Esophagus squamous epithelium (tissue), 5 donors: ENCODE measurements around the gene EPHA4. TPM values are rescaled to one million over a fixed set of nuclear protein-coding genes. Genes with fewer than 3 reads are reported as not detected.

Experiments
- DNase-seq: peaks from one replicate; lab custom pipeline; 2025; lab: John Stamatoyannopoulos, UW
- H3K27ac ChIP-seq, 4 donors: fragments of 200-600 bp; sonication (generic); one replicate each; pipeline ENCODE4 v1.5.1; 2016 to 2019; ENCODE audit warnings: mild to moderate bottlenecking in 1 of 4
- H3K27me3 ChIP-seq, 4 donors: fragments of 200-600 bp; sonication (generic); 1 replicate in 3 of 4; 2 replicates in 1 of 4; pipeline versions ENCODE4 v1.5.1 to v1.6.0; 2017 to 2021; ENCODE audit warnings: antibody characterized with exemption in 1 of 4
- H3K36me3 ChIP-seq, 3 donors: fragments of 200-600 bp; sonication (generic); one replicate each; pipeline ENCODE4 v1.5.1; 2016 to 2019
- H3K4me1 ChIP-seq, 3 donors: fragments of 200-600 bp; sonication (generic); one replicate each; pipeline ENCODE4 v1.5.1; 2017 to 2019
- H3K4me3 ChIP-seq, 4 donors: fragments of 200-600 bp; sonication (generic); 1 replicate in 3 of 4; 2 replicates in 1 of 4; pipeline ENCODE4 v1.5.1; 2016 to 2019; ENCODE audit warnings: mild to moderate bottlenecking in 2 of 4, moderate library complexity in 1 of 4
- H3K9me3 ChIP-seq, 3 donors: fragments of 200-600 bp; sonication (generic); one replicate each; pipeline ENCODE4 v1.5.1; 2016 to 2019
- POLR2A ChIP-seq, 4 donors: fragments of 450-650 bp; IDR thresholded peaks; one replicate each; pipeline ENCODE4 v1.6.1; 2017; ENCODE audit warnings: antibody characterized with exemption in 4 of 4, mild to moderate bottlenecking in 4 of 4, moderate library complexity in 3 of 4
- WGBS, 2 donors: methylation state at CpG; one replicate each; pipeline ENCODE4 v1.1.5; 2018; 5-methylcytosine and 5-hydroxymethylcytosine counted together
- intact Hi-C: fragments of 100-400 bp; cut with DNase I; formaldehyde crosslinking; loops from one replicate; pipeline ENCODE4 v1.15.0; 2022
- total RNA-seq, 4 donors: library from RNA; depleted of rRNA; stranded (reverse); fragments of >200 nt; gene quantifications; one replicate each; pipeline ENCODE4 v1.1.0, GENCODE V29; 2016
- TF ChIP-seq, protein P1 (sequence below), 6 experiments: fragments of 450-650 bp in 4 of 6; fragments of 200-600 bp in 2 of 6; sonication (generic) in 2 of 6; IDR thresholded peaks; one replicate each; pipeline ENCODE4 v1.5.1; 2016 to 2019; ENCODE audit warnings: antibody characterized with exemption in 6 of 6, mild to moderate bottlenecking in 4 of 6, moderate library complexity in 4 of 6
- donor health status: DM: yes; HTN: yes; CAD: no.

The EPHA4 gene
- total RNA-seq, 4 donors from 2014 or later = 5.9 to 30.3 (median 25.2) TPM

DNA sequence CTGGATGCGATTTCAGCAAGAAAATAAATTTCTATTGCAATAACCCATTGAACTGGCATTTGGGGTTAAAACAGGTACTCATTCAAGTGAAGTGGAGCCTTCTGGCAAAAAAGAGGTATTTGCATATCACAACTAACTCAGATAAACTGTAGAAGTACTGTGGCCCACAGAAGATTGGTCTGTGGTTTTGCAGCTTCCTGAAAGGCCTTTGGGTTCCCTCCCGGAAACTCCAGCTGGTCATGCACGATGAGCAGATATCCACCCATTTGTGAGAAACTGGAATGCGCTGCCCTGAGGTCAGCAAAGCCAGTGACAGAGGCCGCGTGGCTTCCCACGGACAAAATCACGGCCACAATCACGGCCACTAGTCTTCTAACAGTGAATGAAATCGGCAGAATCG is 106.3 kb downstream of the EPHA4 start:
- Histone ChIP-seq H3K36me3 (no peaks in the 10 kb centered on the region), H3K27me3 (no peaks in the 10 kb centered on the region), H3K4me1 (peaks cover 0 to 12% (median 9%) of the 10 kb centered on the region in 3 donors), H3K4me3 (no peak overlapping the region), H3K9me3 (no peaks in the 10 kb centered on the region), H3K27ac (no peak overlapping the region)
- WGBS, 2 donors = 68 to 82% methylated on average over 11 of the region's 11 CpGs
- intact Hi-C loops = no loop called here
- no peak for DNase-seq
- no peak for TF ChIP-seq POLR2A (IDR thresholded peaks at IDR 0.05)
- TF ChIP-seq, protein P1, sequence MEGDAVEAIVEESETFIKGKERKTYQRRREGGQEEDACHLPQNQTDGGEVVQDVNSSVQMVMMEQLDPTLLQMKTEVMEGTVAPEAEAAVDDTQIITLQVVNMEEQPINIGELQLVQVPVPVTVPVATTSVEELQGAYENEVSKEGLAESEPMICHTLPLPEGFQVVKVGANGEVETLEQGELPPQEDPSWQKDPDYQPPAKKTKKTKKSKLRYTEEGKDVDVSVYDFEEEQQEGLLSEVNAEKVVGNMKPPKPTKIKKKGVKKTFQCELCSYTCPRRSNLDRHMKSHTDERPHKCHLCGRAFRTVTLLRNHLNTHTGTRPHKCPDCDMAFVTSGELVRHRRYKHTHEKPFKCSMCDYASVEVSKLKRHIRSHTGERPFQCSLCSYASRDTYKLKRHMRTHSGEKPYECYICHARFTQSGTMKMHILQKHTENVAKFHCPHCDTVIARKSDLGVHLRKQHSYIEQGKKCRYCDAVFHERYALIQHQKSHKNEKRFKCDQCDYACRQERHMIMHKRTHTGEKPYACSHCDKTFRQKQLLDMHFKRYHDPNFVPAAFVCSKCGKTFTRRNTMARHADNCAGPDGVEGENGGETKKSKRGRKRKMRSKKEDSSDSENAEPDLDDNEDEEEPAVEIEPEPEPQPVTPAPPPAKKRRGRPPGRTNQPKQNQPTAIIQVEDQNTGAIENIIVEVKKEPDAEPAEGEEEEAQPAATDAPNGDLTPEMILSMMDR (IDR thresholded peaks at IDR 0.05) = no peak

GRCh38 chr2:221464971-221465370 is 107.1 kb downstream of the EPHA4 start:
- no peak for DNase-seq
- no peak overlapping the region for H3K27ac ChIP-seq
- no peak for TF ChIP-seq POLR2A (IDR thresholded peaks at IDR 0.05)
- TF ChIP-seq, protein P1 (IDR thresholded peaks at IDR 0.05) = no peak
- no peaks in the 10 kb centered on the region for H3K36me3 ChIP-seq
- no peak overlapping the region for H3K4me3 ChIP-seq
- no peaks in the 10 kb centered on the region for H3K9me3 ChIP-seq
- 84 to 95% methylated on average over 2 of the region's 2 CpGs for WGBS, 2 donors
- intact Hi-C loops = no loop called here
- peaks cover 0 to 12% (median 9%) of the 10 kb centered on the region in 3 donors for H3K4me1 ChIP-seq
- no peaks in the 10 kb centered on the region for H3K27me3 ChIP-seq

DNA sequence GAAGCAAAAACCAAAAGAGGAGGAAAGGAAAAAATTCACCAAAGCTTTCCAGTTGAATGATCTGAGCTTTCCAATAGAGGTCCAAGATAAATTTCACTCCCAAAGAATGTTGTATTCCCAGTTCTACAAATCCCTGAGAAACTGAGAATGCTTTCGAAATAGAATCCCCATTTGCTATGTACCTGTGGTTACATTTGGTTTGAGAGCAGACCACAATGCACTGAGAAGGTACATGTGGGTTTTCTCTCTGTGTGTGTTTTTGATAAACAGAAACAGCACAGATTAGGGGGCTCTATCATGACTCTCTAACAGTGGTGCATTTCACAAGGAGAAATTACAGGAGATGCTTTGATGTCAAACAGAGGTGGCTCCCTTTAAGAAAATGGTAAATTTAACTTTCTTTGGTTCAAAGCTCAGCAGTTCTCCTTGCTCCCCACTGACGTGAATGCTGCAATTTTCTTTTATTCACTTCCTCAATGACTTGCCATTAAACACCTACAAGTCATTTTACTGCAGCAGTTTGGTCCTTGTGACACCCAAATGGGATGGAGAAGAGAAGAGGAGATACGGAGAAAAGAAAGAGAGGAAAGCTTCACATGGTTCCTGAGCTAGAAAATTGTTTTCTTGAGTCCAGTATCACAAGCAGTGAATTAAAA is 108.7 kb downstream of the EPHA4 start:
- no peak overlapping the region for H3K27ac ChIP-seq
- no peaks in the 10 kb centered on the region for H3K9me3 ChIP-seq
- intact Hi-C loops = no loop called here
- no peak overlapping the region for H3K4me3 ChIP-seq
- H3K27me3 ChIP-seq = no peaks in the 10 kb centered on the region
- 63 to 77% methylated on average over 3 of the region's 3 CpGs for WGBS, 2 donors
- peaks cover 0 to 12% (median 9%) of the 10 kb centered on the region in 3 donors for H3K4me1 ChIP-seq
- no peaks in the 10 kb centered on the region for H3K36me3 ChIP-seq
- DNase-seq = no peak
- no peak for TF ChIP-seq POLR2A (IDR thresholded peaks at IDR 0.05)

GRCh38 chr2:221461901-221462300 is 110.2 kb downstream of the EPHA4 start:
- Histone ChIP-seq H3K4me1 (no peaks in the 10 kb centered on the region), H3K27me3 (no peaks in the 10 kb centered on the region), H3K36me3 (no peaks in the 10 kb centered on the region), H3K4me3 (no peak overlapping the region), H3K9me3 (no peaks in the 10 kb centered on the region), H3K27ac (no peak overlapping the region)
- WGBS, 2 donors = 36 to 73% methylated on average over 1 of the region's 1 CpG
- TF ChIP-seq POLR2A (IDR thresholded peaks at IDR 0.05) = no peak
- TF ChIP-seq, protein P1 (IDR thresholded peaks at IDR 0.05) = no peak
- DNase-seq = no peak
- intact Hi-C loops = no loop called here

DNA sequence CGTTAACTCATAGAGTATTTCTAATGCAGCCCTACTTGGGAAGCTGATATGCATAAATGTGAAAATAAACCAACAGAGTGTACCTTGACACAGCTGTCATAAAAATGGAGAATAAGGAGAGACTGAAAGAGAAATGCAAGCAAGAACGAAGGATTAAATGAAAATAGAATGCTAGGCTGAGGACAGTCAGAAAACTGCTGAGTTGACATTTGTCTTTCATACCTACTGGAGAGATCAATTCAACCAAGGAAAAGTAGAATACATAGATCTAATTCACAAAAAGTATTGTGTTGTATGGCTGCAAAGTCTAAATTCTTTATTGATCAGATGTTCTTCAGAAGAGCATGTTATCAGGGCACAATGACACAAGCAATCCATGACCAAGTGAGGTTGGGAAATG is 112.0 kb downstream of the EPHA4 start:
- Histone ChIP-seq H3K27me3 (no peaks in the 10 kb centered on the region), H3K4me1 (no peaks in the 10 kb centered on the region), H3K9me3 (no peaks in the 10 kb centered on the region), H3K36me3 (no peaks in the 10 kb centered on the region), H3K4me3 (no peak overlapping the region), H3K27ac (no peak overlapping the region)
- WGBS, 2 donors = 91 to 95% methylated on average over 2 of the region's 2 CpGs
- no peak for TF ChIP-seq POLR2A (IDR thresholded peaks at IDR 0.05)
- TF ChIP-seq, protein P1 (IDR thresholded peaks at IDR 0.05) = no peak
- DNase-seq = no peak
- intact Hi-C loops = no loop called here
